H1 (cell line): Measurements from ENCODE around the gene NELL1.

Source experiments
- EZH2 ChIP-seq: fragments of 200-600 bp; sonication (generic); IDR thresholded peaks from 2 replicates; pipeline ENCODE4 v1.7.1; 2012; ENCODE audit warnings: low read depth, mild to moderate bottlenecking, moderate library complexity, low read length, inconsistent platforms; ENCODE audit not compliant: severe bottlenecking
- MAFK ChIP-seq: IDR thresholded peaks from 2 replicates; pipeline ENCODE4 v1.6.1; 2012; ENCODE audit warnings: low read depth, mild to moderate bottlenecking, improper control_type of control experiment, low read length
- SIN3A ChIP-seq, 2 experiments: IDR thresholded peaks in 1 of 2; conservative IDR thresholded peaks in 1 of 2; 2 replicates each; pipeline ENCODE4 v1.6.1; 2011 to 2012; ENCODE audit warnings: low read length in 2 of 2, improper control_type of control experiment in 1 of 2, low read depth in 1 of 2, mild to moderate bottlenecking in 1 of 2
- TF ChIP-seq, protein P1 (sequence below), 3 experiments: IDR thresholded peaks; 1 replicate in 2 of 3; 2 replicates in 1 of 3; pipeline versions ENCODE4 v1.5.1 to v1.6.1; 2011; ENCODE audit warnings: low read length in 3 of 3, mild to moderate bottlenecking in 3 of 3, inconsistent platforms in 2 of 3, low read depth in 1 of 3, moderate library complexity in 1 of 3; ENCODE audit not compliant: insufficient read depth in 1 of 3; ENCODE audit errors: control extremely low read depth in 1 of 3

DNA sequence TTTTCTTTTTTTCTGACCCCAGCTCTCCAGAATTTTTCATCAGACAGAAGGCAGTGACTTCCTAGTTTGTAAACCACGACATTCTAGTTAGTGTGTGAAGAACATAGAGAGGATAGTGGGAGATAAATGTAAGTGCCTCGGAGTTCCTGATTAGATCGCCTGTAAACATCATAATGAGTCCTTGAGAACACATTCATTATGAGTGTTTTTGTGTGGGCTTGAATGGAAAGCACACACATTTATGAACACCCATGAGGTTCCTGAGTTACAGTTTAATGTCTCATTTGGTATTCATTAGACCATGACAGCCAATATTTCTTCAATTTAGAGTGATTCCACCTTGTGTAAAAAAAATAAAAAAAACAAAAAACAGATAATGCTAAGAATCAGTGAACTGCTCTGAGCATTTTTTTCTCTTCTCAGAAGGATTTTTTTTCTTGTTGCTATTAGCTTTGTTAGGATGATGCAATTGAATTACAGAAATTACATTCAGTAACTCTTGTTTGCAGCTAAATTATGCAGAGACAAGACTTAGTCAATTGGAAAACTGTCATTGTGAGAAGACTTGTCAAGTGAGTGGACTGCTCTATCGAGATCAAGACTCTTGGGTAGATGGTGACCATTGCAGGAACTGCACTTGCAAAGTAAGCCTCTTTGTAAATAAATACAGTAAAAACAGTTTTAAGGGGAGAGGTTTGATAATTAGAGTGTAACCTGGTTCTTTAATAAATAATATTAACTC is 257.6 kb downstream of the NELL1 start:
- TF ChIP-seq, protein P1, sequence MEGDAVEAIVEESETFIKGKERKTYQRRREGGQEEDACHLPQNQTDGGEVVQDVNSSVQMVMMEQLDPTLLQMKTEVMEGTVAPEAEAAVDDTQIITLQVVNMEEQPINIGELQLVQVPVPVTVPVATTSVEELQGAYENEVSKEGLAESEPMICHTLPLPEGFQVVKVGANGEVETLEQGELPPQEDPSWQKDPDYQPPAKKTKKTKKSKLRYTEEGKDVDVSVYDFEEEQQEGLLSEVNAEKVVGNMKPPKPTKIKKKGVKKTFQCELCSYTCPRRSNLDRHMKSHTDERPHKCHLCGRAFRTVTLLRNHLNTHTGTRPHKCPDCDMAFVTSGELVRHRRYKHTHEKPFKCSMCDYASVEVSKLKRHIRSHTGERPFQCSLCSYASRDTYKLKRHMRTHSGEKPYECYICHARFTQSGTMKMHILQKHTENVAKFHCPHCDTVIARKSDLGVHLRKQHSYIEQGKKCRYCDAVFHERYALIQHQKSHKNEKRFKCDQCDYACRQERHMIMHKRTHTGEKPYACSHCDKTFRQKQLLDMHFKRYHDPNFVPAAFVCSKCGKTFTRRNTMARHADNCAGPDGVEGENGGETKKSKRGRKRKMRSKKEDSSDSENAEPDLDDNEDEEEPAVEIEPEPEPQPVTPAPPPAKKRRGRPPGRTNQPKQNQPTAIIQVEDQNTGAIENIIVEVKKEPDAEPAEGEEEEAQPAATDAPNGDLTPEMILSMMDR (IDR thresholded peaks at IDR 0.05; ENCODE audit: control extremely low read depth in 1 of 3, insufficient read depth in 1 of 3, low read depth in 1 of 3, low read length in 3 of 3), result no peak
- TF ChIP-seq MAFK (no peak), SIN3A (conservative IDR thresholded peaks at IDR 0.05 in 1 of 2, IDR thresholded peaks at IDR 0.05 in 1 of 2; ENCODE audit: low read depth in 1 of 2, low read length in 2 of 2) (no peak), EZH2 (no peak)
